ENCODE results near the gene EBI3. TPM values are rescaled to one million over a fixed set of nuclear protein-coding genes. Genes with fewer than 3 reads are reported as not detected.
A peak's percentile ranks its signal among the peaks of the same experiment; 100 is the strongest.

EBI3 gene
- total and polyA plus RNA-seq, 2 of the 13 experiments (the other 11 are each of a cell fraction or from before 2014, with no cell fraction given) = 3.4 TPM; not detected in 1

GRCh38 chr19:4186087-4186993 is 43.0 kb upstream of the EBI3 start (continued):
- no peak for TF ChIP-seq ZNF557 (CRISPR knock-in tag; IDR thresholded peaks at IDR 0.05)
- TF ChIP-seq NFE2 (CRISPR knock-in tag; IDR thresholded peaks at IDR 0.05) = no peak
- no peak for TF ChIP-seq YEATS4 (CRISPR knock-in tag; IDR thresholded peaks at IDR 0.05; ENCODE audit: borderline replicate concordance)
- TF ChIP-seq NR2F6 (IDR thresholded peaks at IDR 0.05) = no peak
- TF ChIP-seq NR2F6 (CRISPR knock-in tag; IDR thresholded peaks at IDR 0.05) = no peak
- 0 out of 4 replicates have a peak, but pooled peaks of 1 of the 2 experiments have one; percentile 18 for TF ChIP-seq KLF16 (CRISPR knock-in tag; IDR thresholded peaks at IDR 0.05)
- no peak for TF ChIP-seq TCF7 (IDR thresholded peaks at IDR 0.05; ENCODE audit: low read depth)
- no peak for TF ChIP-seq CC2D1A (CRISPR knock-in tag; IDR thresholded peaks at IDR 0.05)
- TF ChIP-seq CTCF (CRISPR knock-in tag; IDR thresholded peaks at IDR 0.05) = peak; percentile 93
- no peak for TF ChIP-seq RELA (CRISPR knock-in tag; IDR thresholded peaks at IDR 0.05)
- TF ChIP-seq ZNF205 (CRISPR knock-in tag; IDR thresholded peaks at IDR 0.05) = no peak
- TF ChIP-seq GATA4 (IDR thresholded peaks at IDR 0.05; ENCODE audit: borderline replicate concordance, low read depth) = no peak
- no peak for TF ChIP-seq THYN1 (CRISPR knock-in tag; IDR thresholded peaks at IDR 0.05; ENCODE audit: borderline replicate concordance, low read depth)
- TF ChIP-seq ZNF274 (CRISPR knock-in tag; IDR thresholded peaks at IDR 0.05) = no peak
- TF ChIP-seq XRCC5 (optimal IDR thresholded peaks at IDR 0.05; ENCODE audit: low read length) = peak; percentile 90
- peak; percentile 50; the same call in 1 of the 2 replicates for TF ChIP-seq ZFP91 (CRISPR knock-in tag; IDR thresholded peaks at IDR 0.05; ENCODE audit: borderline replicate concordance)
- peak; percentile 46; the same call in 1 of the 2 replicates for TF ChIP-seq HNF1B (CRISPR knock-in tag; IDR thresholded peaks at IDR 0.05)
- peak; percentile 18 to 73; a peak in 2 of 4 replicates for TF ChIP-seq HMGXB4 (CRISPR knock-in tag; IDR thresholded peaks at IDR 0.05; ENCODE audit: borderline replicate concordance in 1 of 2, low read depth in 1 of 2)
- no peak for TF ChIP-seq ZBTB1 (CRISPR knock-in tag; IDR thresholded peaks at IDR 0.05; ENCODE audit: borderline replicate concordance)
- TF ChIP-seq ZNF720 (CRISPR knock-in tag; IDR thresholded peaks at IDR 0.05) = 0 out of 2 replicates have a peak, but pooled peaks have one; percentile 39
